Activated CD4-positive, alpha-beta T cell treated with anti-CD3 and anti-CD28 coated beads, Interleukin-2, amount 10 ng/mL, durations not matched to agents 7 days and 5 days (primary cell): ENCODE results near the gene SYT12. TPM values are rescaled to one million over a fixed set of nuclear protein-coding genes. Genes with fewer than 3 reads are reported as not detected.

Experiments
- CTCF ChIA-PET: fragments of 350-600 bp; sonication (Branson Sonifier 250); formaldehyde crosslinking; loops from one replicate; lab custom pipeline; 2021; ENCODE audit warnings: antibody characterized with exemption; lab: Charles Lee
- POLR2A ChIA-PET: fragments of 350-600 bp; sonication (Branson Sonifier 250); formaldehyde crosslinking; loops from one replicate; lab custom pipeline; 2021; ENCODE audit warnings: antibody characterized with exemption; lab: Charles Lee
- DNase-seq: peaks from one replicate; pipeline ENCODE4 v3.0.0-alpha.2; 2020
- H3K27ac Mint-ChIP-seq: one replicate; pipeline ENCODE4 v1.8.0; 2021; ENCODE audit warnings: mild to moderate bottlenecking, moderate library complexity, mixed read lengths
- H3K27me3 Mint-ChIP-seq: one replicate; pipeline ENCODE4 v1.8.0; 2021; ENCODE audit warnings: mixed read lengths
- H3K36me3 Mint-ChIP-seq: one replicate; pipeline ENCODE4 v1.8.0; 2021; ENCODE audit warnings: low read depth, mixed read lengths
- H3K4me1 Mint-ChIP-seq: one replicate; pipeline ENCODE4 v1.8.0; 2021; ENCODE audit warnings: mixed read lengths
- H3K4me3 Mint-ChIP-seq: one replicate; pipeline ENCODE4 v1.8.0; 2021; ENCODE audit warnings: mild to moderate bottlenecking, moderate library complexity, mixed read lengths
- H3K9me3 Mint-ChIP-seq: one replicate; pipeline ENCODE4 v1.8.0; 2021; ENCODE audit warnings: mixed read lengths
- total RNA-seq, 2 experiments: library from RNA; stranded (reverse); gene quantifications; one replicate each; pipeline ENCODE4 v1.2.3, GENCODE V29; 2021

The SYT12 gene
- total RNA-seq, 2 experiments from 2014 or later, result not detected

- ChIA-PET CTCF (interaction anchor here (0.7 to 1.1 kb wide), 3 partner anchors 152 to 309 kb away, joined by 3 to 4 read pairs (median 3); no protein-coding TSS in a partner anchor), POLR2A (no interaction called here)
- Mint-ChIP-seq H3K4me3 (no peak overlapping the region), H3K27me3 (peaks cover 5% of the 10 kb centered on the region), H3K36me3 (no peaks in the 10 kb centered on the region), H3K9me3 (no peaks in the 10 kb centered on the region), H3K4me1 (peaks cover 5% of the 10 kb centered on the region), H3K27ac (no peak overlapping the region)
- DNase-seq, result no peak
Measured at GRCh38 chr11:67073908-67074307, 51.0 kb downstream of the SYT12 start.

DNA sequence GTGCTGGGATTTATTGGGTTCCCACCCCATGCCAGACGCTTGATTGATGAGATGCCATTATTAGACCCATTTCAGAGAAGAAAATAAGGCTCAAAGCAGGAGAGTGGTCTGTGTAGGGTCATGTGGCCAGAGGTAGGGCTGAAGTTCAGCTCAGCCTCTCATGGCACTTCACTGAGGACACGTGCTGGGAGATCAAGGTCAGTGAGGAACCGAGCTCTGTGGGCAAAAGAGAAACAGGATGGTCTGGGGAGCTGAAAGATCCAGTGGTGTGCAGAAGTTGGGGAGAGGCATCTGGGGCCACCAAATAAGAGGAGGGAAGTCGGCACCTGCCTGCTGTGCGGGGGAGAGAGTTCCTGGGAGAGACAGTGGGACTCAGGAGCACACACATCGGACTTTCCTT lies 53.3 kb downstream of the SYT12 start:
- H3K4me3 Mint-ChIP-seq, result no peak overlapping the region
- peaks cover 5% of the 10 kb centered on the region for H3K4me1 Mint-ChIP-seq
- POLR2A ChIA-PET, result no interaction called here
- CTCF ChIA-PET, result interaction anchor here (0.5 to 0.9 kb wide), 3 partner anchors 249 to 514 kb away, joined by 3 to 5 read pairs (median 3); no protein-coding TSS in a partner anchor
- H3K9me3 Mint-ChIP-seq, result no peaks in the 10 kb centered on the region
- H3K27ac Mint-ChIP-seq, result no peak overlapping the region
- no peaks in the 10 kb centered on the region for H3K36me3 Mint-ChIP-seq
- H3K27me3 Mint-ChIP-seq, result no peaks in the 10 kb centered on the region
- no peak for DNase-seq

DNA sequence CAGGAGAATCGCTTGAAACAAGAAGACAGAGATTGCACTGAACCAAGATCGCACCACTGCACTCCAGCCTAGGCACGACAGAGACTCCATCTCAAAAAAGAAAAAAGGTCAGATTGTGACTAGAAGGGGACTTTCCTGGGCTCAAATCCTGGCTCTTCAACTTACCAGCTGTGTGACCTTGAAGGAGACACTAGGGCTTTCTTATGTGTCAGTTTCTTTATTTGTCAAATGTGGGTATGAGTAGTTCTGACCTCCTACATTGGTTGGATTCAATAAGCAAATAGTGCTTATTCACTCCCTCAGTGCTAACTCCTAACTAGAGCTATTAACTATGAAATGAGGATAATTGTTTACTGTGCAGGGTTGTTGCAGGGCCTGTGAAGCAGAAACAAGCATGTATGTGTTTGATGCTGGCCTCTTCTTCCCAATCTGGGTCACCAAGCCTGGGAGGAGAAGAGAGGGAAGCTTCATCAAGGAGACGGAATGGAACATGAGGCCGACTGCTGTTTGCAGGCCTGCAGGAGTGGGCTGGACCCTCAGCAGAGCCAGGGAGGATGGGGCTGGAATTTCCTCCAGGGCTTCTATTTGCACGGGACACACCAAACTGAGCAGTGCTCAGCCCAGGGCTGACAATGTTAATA lies 56.3 kb downstream of the SYT12 start:
- Mint-ChIP-seq H3K4me3 (no peak overlapping the region), H3K9me3 (no peaks in the 10 kb centered on the region), H3K36me3 (no peaks in the 10 kb centered on the region), H3K27ac (no peak overlapping the region), H3K4me1 (peaks cover 14% of the 10 kb centered on the region), H3K27me3 (peaks cover 3% of the 10 kb centered on the region)
- POLR2A ChIA-PET, result interaction anchor here (0.6 kb wide), 1 partner anchor 12 kb away, joined by 3 read pairs; no protein-coding TSS in a partner anchor
- CTCF ChIA-PET, result interaction anchor here (1.0 kb wide), 1 partner anchor 24 kb away, joined by 4 read pairs; no protein-coding TSS in a partner anchor
- no peak for DNase-seq

GRCh38 chr11:67082071-67082791 lies 59.3 kb downstream of the SYT12 start:
- no peaks in the 10 kb centered on the region for H3K36me3 Mint-ChIP-seq
- CTCF ChIA-PET, result interaction anchor here (0.6 to 1.9 kb wide), 11 partner anchors 10 to 318 kb away, joined by 3 to 9 read pairs (median 4); no protein-coding TSS in a partner anchor
- peaks cover 3% of the 10 kb centered on the region for H3K27me3 Mint-ChIP-seq
- H3K9me3 Mint-ChIP-seq, result no peaks in the 10 kb centered on the region
- H3K27ac Mint-ChIP-seq, result peak overlapping the region; percentile 69
- peaks cover 14% of the 10 kb centered on the region for H3K4me1 Mint-ChIP-seq
- POLR2A ChIA-PET, result no interaction called here
- no peak overlapping the region for H3K4me3 Mint-ChIP-seq
- DNase-seq, result peak; percentile 22

GRCh38 chr11:67083786-67084366 lies 60.9 kb downstream of the SYT12 start:
- Mint-ChIP-seq H3K27me3 (peaks cover 3% of the 10 kb centered on the region), H3K4me1 (peaks cover 14% of the 10 kb centered on the region), H3K27ac (no peak overlapping the region), H3K9me3 (no peaks in the 10 kb centered on the region), H3K4me3 (no peak overlapping the region), H3K36me3 (no peaks in the 10 kb centered on the region)
- CTCF ChIA-PET, result interaction anchor here (0.6 to 1.2 kb wide), 3 partner anchors 140 to 155 kb away, joined by 3 to 5 read pairs (median 4); no protein-coding TSS in a partner anchor
- no peak for DNase-seq
- POLR2A ChIA-PET, result no interaction called here

GRCh38 chr11:67085617-67086016 lies 62.7 kb downstream of the SYT12 start:
- POLR2A ChIA-PET, result no interaction called here
- peaks cover 3% of the 10 kb centered on the region for H3K27me3 Mint-ChIP-seq
- H3K4me1 Mint-ChIP-seq, result peaks cover 14% of the 10 kb centered on the region
- no peak overlapping the region for H3K27ac Mint-ChIP-seq
- CTCF ChIA-PET, result interaction anchor here (1.2 kb wide), 1 partner anchor 11 kb away, joined by 3 read pairs; no protein-coding TSS in a partner anchor
- no peaks in the 10 kb centered on the region for H3K36me3 Mint-ChIP-seq
- H3K9me3 Mint-ChIP-seq, result no peaks in the 10 kb centered on the region
- no peak for DNase-seq
- no peak overlapping the region for H3K4me3 Mint-ChIP-seq

GRCh38 chr11:67090717-67091116 lies 67.8 kb downstream of the SYT12 start:
- H3K27ac Mint-ChIP-seq, result no peak overlapping the region
- no peaks in the 10 kb centered on the region for H3K36me3 Mint-ChIP-seq
- ChIA-PET POLR2A (interaction anchor here (0.7 kb wide), 1 partner anchor 11 kb away, joined by 3 read pairs; no protein-coding TSS in a partner anchor), CTCF (interaction anchor here (1.2 kb wide), 1 partner anchor 38 kb away, joined by 3 read pairs; no protein-coding TSS in a partner anchor)
- no peaks in the 10 kb centered on the region for H3K27me3 Mint-ChIP-seq
- no peak overlapping the region for H3K4me3 Mint-ChIP-seq
- H3K4me1 Mint-ChIP-seq, result no peaks in the 10 kb centered on the region
- H3K9me3 Mint-ChIP-seq, result no peaks in the 10 kb centered on the region
- no peak for DNase-seq

- Mint-ChIP-seq H3K27ac (peak overlapping the region; percentile 50), H3K36me3 (no peaks in the 10 kb centered on the region), H3K4me1 (peaks cover 8% of the 10 kb centered on the region), H3K27me3 (no peaks in the 10 kb centered on the region), H3K4me3 (no peak overlapping the region), H3K9me3 (no peaks in the 10 kb centered on the region)
- POLR2A ChIA-PET, result no interaction called here
- DNase-seq, result no peak
- CTCF ChIA-PET, result interaction anchor here (0.6 to 1.4 kb wide), 3 partner anchors 9 to 74 kb away, joined by 4 to 7 read pairs (median 6); no protein-coding TSS in a partner anchor
Measured at GRCh38 chr11:67095214-67095507, 72.2 kb downstream of the SYT12 start.

DNA sequence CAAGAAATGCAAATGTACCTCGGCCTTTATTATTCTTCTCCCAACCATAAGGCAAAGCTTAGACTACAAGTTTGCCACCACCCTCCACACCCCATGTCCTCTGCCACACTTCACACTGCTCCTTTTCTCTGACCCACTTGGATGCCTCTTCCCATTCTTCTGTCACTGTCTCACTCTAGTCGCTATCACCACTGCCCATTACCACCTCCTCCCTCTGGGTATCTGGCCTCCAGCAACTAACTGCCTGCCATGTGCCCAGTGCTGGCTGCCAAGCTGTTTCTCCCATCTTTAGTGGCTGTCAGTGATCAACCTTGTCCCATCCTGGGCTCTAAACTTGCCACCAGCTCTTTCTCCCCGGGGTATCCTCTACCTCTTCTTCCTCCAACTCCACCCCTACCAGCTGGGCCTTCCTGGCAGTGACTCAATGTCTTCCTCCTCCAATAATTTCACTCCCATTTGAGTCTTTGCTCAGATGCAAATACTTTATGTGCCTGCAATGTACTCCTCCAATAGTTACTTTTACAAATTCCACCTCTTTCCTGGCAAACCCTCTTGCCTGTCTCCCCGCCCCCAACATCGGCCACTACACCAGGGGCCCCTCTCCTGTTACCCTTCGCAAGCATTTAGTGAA lies 76.0 kb downstream of the SYT12 start:
- no peak for DNase-seq
- Mint-ChIP-seq H3K36me3 (peaks cover 3% of the 10 kb centered on the region), H3K27me3 (no peaks in the 10 kb centered on the region), H3K4me3 (no peak overlapping the region), H3K9me3 (no peaks in the 10 kb centered on the region), H3K4me1 (peaks cover 31% of the 10 kb centered on the region), H3K27ac (no peak overlapping the region)
- POLR2A ChIA-PET, result no interaction called here
- CTCF ChIA-PET, result interaction anchor here (0.6 to 0.7 kb wide), 2 partner anchors 9 to 176 kb away, joined by 4 to 5 read pairs; no protein-coding TSS in a partner anchor

GRCh38 chr11:67099831-67100324 lies 76.9 kb downstream of the SYT12 start:
- H3K36me3 Mint-ChIP-seq, result peaks cover 3% of the 10 kb centered on the region
- CTCF ChIA-PET, result interaction anchor here (0.6 kb wide), 1 partner anchor 177 kb away, joined by 5 read pairs; no protein-coding TSS in a partner anchor
- POLR2A ChIA-PET, result no interaction called here
- no peaks in the 10 kb centered on the region for H3K27me3 Mint-ChIP-seq
- no peak overlapping the region for H3K4me3 Mint-ChIP-seq
- peak overlapping the region; percentile 67 for H3K27ac Mint-ChIP-seq
- no peaks in the 10 kb centered on the region for H3K9me3 Mint-ChIP-seq
- H3K4me1 Mint-ChIP-seq, result peaks cover 41% of the 10 kb centered on the region
- no peak for DNase-seq
